Loucy (cell line): ENCODE results near the gene ZNF521.

Experiments used
- CTCF ChIP-seq: fragments of 200-600 bp; sonication (generic); conservative IDR thresholded peaks from 2 replicates; pipeline ENCODE4 v1.5.1; 2014; ENCODE audit warnings: mild to moderate bottlenecking, antibody characterized with exemption, low read length
- EZH2phosphoT487 ChIP-seq: fragments of 200-600 bp; IDR thresholded peaks from 2 replicates; pipeline ENCODE4 v1.6.1; 2018; ENCODE audit warnings: antibody characterized with exemption, mild to moderate bottlenecking, moderate library complexity, borderline replicate concordance

- TF ChIP-seq CTCF (no peak), EZH2phosphoT487 (no peak)
Observed at GRCh38 chr18:25244170-25244569, 107.8 kb downstream of the ZNF521 start.
